IMR-90 (cell line): ENCODE results near the gene CCDC33. TPM values are rescaled to one million over a fixed set of nuclear protein-coding genes. Genes with fewer than 3 reads are reported as not detected.

Experiments used
- ATAC-seq: fragments of 200-7000 bp; cut with Tn5 transposase; 2 replicates; pipeline ENCODE4 v1.9.1; 2020; ENCODE audit warnings: low read depth, mild to moderate bottlenecking, moderate library complexity
- BruUV-seq: library from RNA; stranded (reverse); fragments of 400-500 nt; replicated peaks from 2 replicates; lab custom pipeline; 2021; lab: Mats Ljungman, UMichigan
- CTCF ChIA-PET: fragments of 300-600 bp; formaldehyde crosslinking; extraction: SDS; loops from one replicate; lab custom pipeline; 2021; ENCODE audit warnings: antibody characterized with exemption; lab: Yijun Ruan, JAX
- POLR2A ChIA-PET: fragments of 300-600 bp; sonication (Branson Sonifier 250); formaldehyde crosslinking; loops from one replicate; lab custom pipeline; 2022; ENCODE audit warnings: antibody characterized with exemption; ENCODE audit not compliant: unreplicated experiment; lab: Charles Lee
- DNase-seq: peaks from one replicate; pipeline ENCODE4 v3.0.0; 2013
- H2AFZ ChIP-seq: replicated peaks from 2 replicates; pipeline ENCODE3; 2013; ENCODE audit warnings: low read length, mild to moderate bottlenecking; ENCODE audit not compliant: poor library complexity
- H2AK5ac ChIP-seq: 2 replicates; pipeline ENCODE4 v1.6.1; 2013; ENCODE audit warnings: low read depth, low read length, inconsistent platforms
- H2AK9ac ChIP-seq: replicated peaks from 2 replicates; pipeline ENCODE3; 2013; ENCODE audit warnings: mild to moderate bottlenecking, low read depth, low read length, moderate library complexity; ENCODE audit not compliant: poor library complexity
- H2BK120ac ChIP-seq: 2 replicates; pipeline ENCODE4 v1.6.1; 2013; ENCODE audit warnings: low read depth, low read length, inconsistent platforms
- H2BK15ac ChIP-seq: 3 replicates; pipeline ENCODE4 v1.6.1; 2013; ENCODE audit warnings: low read depth, low read length, inconsistent platforms
- H2BK20ac ChIP-seq: 2 replicates; pipeline ENCODE4 v1.6.1; 2013; ENCODE audit warnings: low read depth, mild to moderate bottlenecking, inconsistent platforms, low read length, moderate library complexity
- H2BK5ac ChIP-seq: 2 replicates; pipeline ENCODE4 v1.6.1; 2013; ENCODE audit warnings: mild to moderate bottlenecking, low read depth, low read length, inconsistent platforms; ENCODE audit not compliant: poor library complexity, severe bottlenecking
- H3K14ac ChIP-seq: replicated peaks from 2 replicates; pipeline ENCODE4 v1.6.1; 2013; ENCODE audit warnings: low read depth, low read length, inconsistent platforms
- H3K18ac ChIP-seq: 2 replicates; pipeline ENCODE4 v1.6.1; 2013; ENCODE audit warnings: low read depth, low read length, control low read depth
- H3K23ac ChIP-seq: 2 replicates; pipeline ENCODE4 v1.6.1; 2013; ENCODE audit warnings: low read depth, low read length, inconsistent platforms
- H3K27ac ChIP-seq: 2 replicates; pipeline ENCODE4 v1.5.1; 2013; ENCODE audit warnings: mild to moderate bottlenecking, control low read depth, low read length; ENCODE audit not compliant: insufficient read depth
- H3K27me3 ChIP-seq: 2 replicates; pipeline ENCODE4 v1.6.1; 2013; ENCODE audit warnings: low read length; ENCODE audit not compliant: control insufficient read depth, insufficient read depth
- H3K36me3 ChIP-seq: 2 replicates; pipeline ENCODE4 v1.6.1; 2013; ENCODE audit warnings: low read length, mixed read lengths; ENCODE audit not compliant: control insufficient read depth, insufficient read depth
- H3K4ac ChIP-seq: 2 replicates; pipeline ENCODE4 v1.6.1; 2013; ENCODE audit warnings: low read depth, low read length, inconsistent platforms
- H3K4me1 ChIP-seq: 2 replicates; pipeline ENCODE4 v1.6.1; 2013; ENCODE audit warnings: low read length, mixed read lengths; ENCODE audit not compliant: control insufficient read depth, insufficient read depth
- H3K4me2 ChIP-seq: 2 replicates; pipeline ENCODE4 v1.6.1; 2013; ENCODE audit warnings: low read depth, mild to moderate bottlenecking, control low read depth, low read length, moderate library complexity
- H3K4me3 ChIP-seq: 2 replicates; pipeline ENCODE4 v1.5.1; 2013; ENCODE audit warnings: low read depth, mild to moderate bottlenecking, control low read depth, low read length, moderate library complexity; ENCODE audit not compliant: insufficient read depth
- H3K56ac ChIP-seq: 2 replicates; pipeline ENCODE4 v1.6.1; 2013; ENCODE audit warnings: low read length, inconsistent platforms; ENCODE audit not compliant: insufficient read depth; ENCODE audit errors: extremely low read depth
- H3K79me1 ChIP-seq, 2 experiments: 2 replicates each; pipeline ENCODE4 v1.6.1; 2013; ENCODE audit warnings: low read length in 2 of 2, inconsistent platforms in 1 of 2, low read depth in 1 of 2
- H3K9ac ChIP-seq: 2 replicates; pipeline ENCODE4 v1.6.1; 2013; ENCODE audit warnings: low read depth, low read length, control low read depth
- H3K9me1 ChIP-seq: 2 replicates; pipeline ENCODE4 v1.6.1; 2013; ENCODE audit warnings: low read length, inconsistent platforms; ENCODE audit not compliant: insufficient read depth
- H3K9me3 ChIP-seq: 2 replicates; pipeline ENCODE4 v1.6.1; 2013; ENCODE audit warnings: low read length; ENCODE audit not compliant: control insufficient read depth, insufficient read depth
- H4K20me1 ChIP-seq: 2 replicates; pipeline ENCODE4 v1.6.1; 2013; ENCODE audit warnings: low read length, inconsistent platforms; ENCODE audit not compliant: insufficient read depth
- H4K5ac ChIP-seq: 2 replicates; pipeline ENCODE4 v1.6.1; 2013; ENCODE audit warnings: mild to moderate bottlenecking, low read depth, low read length, control low read depth
- H4K8ac ChIP-seq, 2 experiments: 2 replicates each; pipeline ENCODE4 v1.6.1; 2013; ENCODE audit warnings: low read depth in 2 of 2, low read length in 2 of 2, control low read depth in 1 of 2, inconsistent platforms in 1 of 2
- H4K91ac ChIP-seq: 2 replicates; pipeline ENCODE4 v1.6.1; 2013; ENCODE audit warnings: low read depth, low read length, inconsistent platforms; ENCODE audit not compliant: insufficient read depth
- CTCF ChIP-seq: conservative IDR thresholded peaks from 2 replicates; pipeline ENCODE4 v1.5.1; 2012; ENCODE audit warnings: mild to moderate bottlenecking, low read depth, low read length, improper control_type of control experiment
- RAD21 ChIP-seq: IDR thresholded peaks from 2 replicates; pipeline ENCODE4 v1.6.1; 2012; ENCODE audit warnings: low read length, improper control_type of control experiment
- RCOR1 ChIP-seq: IDR thresholded peaks from 2 replicates; pipeline ENCODE4 v1.6.1; 2012; ENCODE audit warnings: mild to moderate bottlenecking, low read length, improper control_type of control experiment; ENCODE audit not compliant: insufficient replicate concordance
- WGBS, 2 experiments: methylation state at CpG; one replicate each; pipeline versions ENCODE4 v1.1.5 to v1.1.7; 2013; ENCODE audit warnings: missing lambda C conversion rate in 2 of 2; ENCODE audit not compliant: insufficient read length in 1 of 2; ENCODE audit errors: extremely low coverage in 2 of 2; 5-methylcytosine and 5-hydroxymethylcytosine counted together
- dilution Hi-C: fragments of 300-500 bp; cut with HindIII; formaldehyde crosslinking; loops from one replicate; pipeline ENCODE4 v1.14.3; 2018; ENCODE audit warnings: low sequenced_read_pairs; ENCODE audit not compliant: unreplicated experiment
- in situ Hi-C: fragments of 300-500 bp; cut with MboI; formaldehyde crosslinking; loops from 3 replicates; pipeline ENCODE4 v1.14.3; 2019; ENCODE audit warnings: low sequenced_read_pairs, inconsistent platforms, mixed read lengths
- intact Hi-C: fragments of 100-400 bp; cut with micrococcal nuclease; formaldehyde crosslinking; loops from 2 replicates; pipeline ENCODE4 v1.10.0; 2022
- polyA plus RNA-seq, 3 experiments: library from polyadenylated mRNA; depleted of rRNA; stranded (reverse); fragments of >200 nt; gene quantifications; 2 replicates each; pipeline ENCODE4 v1.2.3, GENCODE V29; 2012; ENCODE audit warnings: low replicate concordance in 1 of 3
- total RNA-seq: library from RNA; depleted of rRNA; stranded (reverse); fragments of >200 nt; gene quantifications from 2 replicates; pipeline ENCODE4 v1.2.3, GENCODE V29; 2012

CCDC33 gene
- total and polyA plus RNA-seq, 2 of the 4 experiments (the other 2 are of a cell fraction): not detected

GRCh38 chr15:74370471-74370870 lies 134.3 kb downstream of the CCDC33 start:
- Histone ChIP-seq H4K91ac (no peak overlapping the region), H2BK120ac (no peak overlapping the region), H3K27me3 (peaks cover 45% of the 10 kb centered on the region), H4K20me1 (no peaks in the 10 kb centered on the region; the same call in 1 of the 2 replicates), H3K56ac (no peak overlapping the region), H3K4ac (no peak overlapping the region), H3K9me1 (no peaks in the 10 kb centered on the region), H3K4me1 (peaks cover 4% of the 10 kb centered on the region; the same call in 1 of the 2 replicates), H3K4me3 (no peak overlapping the region), H2AK9ac (no peak overlapping the region), H3K27ac (no peak overlapping the region), H3K36me3 (no peaks in the 10 kb centered on the region), H3K14ac (no peak overlapping the region), H3K18ac (no peak overlapping the region), H4K5ac (no peak overlapping the region), H3K79me1 (no peaks in the 10 kb centered on the region), H2BK15ac (no peak overlapping the region), H3K9ac (no peak overlapping the region), H2BK5ac (no peak overlapping the region), H3K23ac (no peak overlapping the region), H3K4me2 (no peak overlapping the region), H3K9me3 (no peaks in the 10 kb centered on the region), H4K8ac (no peak overlapping the region), H2AK5ac (no peak overlapping the region), H2BK20ac (no peak overlapping the region), H2AFZ (no peak overlapping the region)
- intact Hi-C loops (loop anchor here (10.0 kb wide), 1 partner anchor 584 kb away; the partner anchor contains the start of gene RPP25), in situ Hi-C loops (loop anchor here (5.0 to 10.0 kb wide), 2 partner anchors 252 to 404 kb away; no protein-coding TSS in a partner anchor), dilution Hi-C loops (no loop called here)
- WGBS, 2 experiments: 80% methylated on average over 1 of the region's 5 CpGs; no CpG with 5 or more reads in 1 of the 2 experiments
- CTCF ChIA-PET: no interaction called here
- ATAC-seq (no peak), DNase-seq (no peak)
- BruUV-seq: no TSS peak
- TF ChIP-seq RCOR1 (no peak), RAD21 (no peak), CTCF (no peak)
- POLR2A ChIA-PET: no interaction called here
